GM19463 (cell line): ENCODE data around the gene GRB10.
"Not testable (repeated sequence)": the region's sequence is repeated elsewhere in the genome, so short reads cannot be mapped to it uniquely, and the experiment has no call there.

Experiments used
- ATAC-seq: cut with Tn5 transposase; IDR thresholded peaks from one replicate; pipeline ENCODE4 v1.9.1; 2021; ENCODE audit warnings: mild to moderate bottlenecking, moderate library complexity; ENCODE audit not compliant: unreplicated experiment

Gene GRB10

GRCh38 chr7:50779427-50779826, 3.3 kb downstream of the GRB10 start:
- no peak for ATAC-seq

GRCh38 chr7:50778189-50778588, 4.5 kb downstream of the GRB10 start:
- ATAC-seq, result no peak

GRCh38 chr7:50775836-50776235, 6.9 kb downstream of the GRB10 start:
- ATAC-seq, result no peak

GRCh38 chr7:50775231-50775630, 7.5 kb downstream of the GRB10 start:
- ATAC-seq, result no peak

GRCh38 chr7:50774319-50774718, 8.4 kb downstream of the GRB10 start:
- no peak for ATAC-seq

GRCh38 chr7:50773071-50773470, 9.6 kb downstream of the GRB10 start:
- not testable (repeated sequence) for ATAC-seq

GRCh38 chr7:50771120-50772002, 11.3 kb downstream of the GRB10 start:
- ATAC-seq, result no peak

- ATAC-seq, result no peak
Observed at GRCh38 chr7:50768485-50769474, 13.9 kb downstream of the GRB10 start.

- no peak for ATAC-seq
Observed at GRCh38 chr7:50766849-50767207, 15.9 kb downstream of the GRB10 start.

- no peak for ATAC-seq
Observed at GRCh38 chr7:50766106-50766848, 16.4 kb downstream of the GRB10 start.

GRCh38 chr7:50762337-50762736, 20.4 kb downstream of the GRB10 start:
- ATAC-seq, result no peak

- no peak for ATAC-seq
Observed at GRCh38 chr7:50761713-50762112, 21.0 kb downstream of the GRB10 start.

GRCh38 chr7:50757703-50758390, 24.8 kb downstream of the GRB10 start:
- no peak for ATAC-seq

GRCh38 chr7:50756180-50756579, 26.5 kb downstream of the GRB10 start:
- no peak for ATAC-seq

GRCh38 chr7:50754684-50755083, 28.0 kb downstream of the GRB10 start:
- ATAC-seq, result no peak

GRCh38 chr7:50754241-50754640, 28.5 kb downstream of the GRB10 start:
- no peak for ATAC-seq

- no peak for ATAC-seq
Observed at GRCh38 chr7:50752422-50752821, 30.3 kb downstream of the GRB10 start.

- no peak for ATAC-seq
Observed at GRCh38 chr7:50751146-50751545, 31.6 kb downstream of the GRB10 start.

- no peak for ATAC-seq
Observed at GRCh38 chr7:50749896-50750295, 32.8 kb downstream of the GRB10 start.

- no peak for ATAC-seq
Observed at GRCh38 chr7:50748472-50748871, 34.2 kb downstream of the GRB10 start.
